Mucosa of rectum (tissue), 2 donors: ENCODE results near the gene NSRP1.

Experiments used
- H3K27ac ChIP-seq, 2 donors: one replicate each; pipeline ENCODE4 v1.7.0; 2013; ENCODE audit warnings: inconsistent platforms in 2 of 2, low read depth in 2 of 2, low read length in 2 of 2
- H3K27me3 ChIP-seq, 2 donors: one replicate each; pipeline ENCODE4 v1.7.0; 2013; ENCODE audit warnings: low read length in 2 of 2; ENCODE audit not compliant: control insufficient read depth in 2 of 2, insufficient read depth in 2 of 2
- H3K36me3 ChIP-seq, 2 donors: one replicate each; pipeline ENCODE4 v1.7.0; 2013; ENCODE audit warnings: low read length in 2 of 2; ENCODE audit not compliant: control insufficient read depth in 2 of 2, insufficient read depth in 2 of 2
- H3K4me1 ChIP-seq, 2 donors: one replicate each; pipeline ENCODE4 v1.7.0; 2013; ENCODE audit warnings: low read length in 2 of 2, mild to moderate bottlenecking in 1 of 2; ENCODE audit not compliant: control insufficient read depth in 2 of 2, insufficient read depth in 2 of 2
- H3K4me3 ChIP-seq, 2 donors: one replicate each; pipeline ENCODE4 v1.7.0; 2013; ENCODE audit warnings: low read length in 2 of 2
- H3K9ac ChIP-seq, 2 donors: one replicate each; pipeline ENCODE4 v1.7.0; 2013; ENCODE audit warnings: low read length in 2 of 2, low read depth in 1 of 2, mild to moderate bottlenecking in 1 of 2
- H3K9me3 ChIP-seq, 2 donors: one replicate each; pipeline ENCODE4 v1.7.0; 2013; ENCODE audit warnings: low read length in 2 of 2; ENCODE audit not compliant: control insufficient read depth in 2 of 2
- donor health status: healthy.
- donor health status: Normal muscosa, but diverticular disease.

NSRP1 gene

GRCh38 chr17:30217746-30218245, 101.2 kb downstream of the NSRP1 start:
- H3K4me1 ChIP-seq = peaks cover 0 to 3% of the 10 kb centered on the region in 2 donors
- H3K9me3 ChIP-seq = no peaks in the 10 kb centered on the region
- no peak overlapping the region for H3K9ac ChIP-seq
- no peak overlapping the region for H3K4me3 ChIP-seq
- H3K36me3 ChIP-seq = no peaks in the 10 kb centered on the region
- H3K27me3 ChIP-seq = no peaks in the 10 kb centered on the region
- H3K27ac ChIP-seq = no peak overlapping the region

GRCh38 chr17:30218799-30219198, 102.2 kb downstream of the NSRP1 start:
- Histone ChIP-seq H3K9ac (no peak overlapping the region), H3K4me1 (peaks cover 2 to 8% of the 10 kb centered on the region in 2 donors), H3K9me3 (no peaks in the 10 kb centered on the region), H3K27me3 (no peaks in the 10 kb centered on the region), H3K36me3 (no peaks in the 10 kb centered on the region), H3K4me3 (no peak overlapping the region), H3K27ac (no peak overlapping the region)

GRCh38 chr17:30219315-30219714, 102.7 kb downstream of the NSRP1 start:
- no peaks in the 10 kb centered on the region for H3K36me3 ChIP-seq
- peaks cover 2 to 8% of the 10 kb centered on the region in 2 donors for H3K4me1 ChIP-seq
- H3K4me3 ChIP-seq = no peak overlapping the region
- no peaks in the 10 kb centered on the region for H3K9me3 ChIP-seq
- no peak overlapping the region for H3K9ac ChIP-seq
- H3K27me3 ChIP-seq = no peaks in the 10 kb centered on the region
- no peak overlapping the region for H3K27ac ChIP-seq

GRCh38 chr17:30219833-30220232, 103.2 kb downstream of the NSRP1 start:
- H3K4me1 ChIP-seq = peaks cover 2 to 8% of the 10 kb centered on the region in 2 donors
- no peak overlapping the region for H3K27ac ChIP-seq
- no peak overlapping the region for H3K9ac ChIP-seq
- H3K27me3 ChIP-seq = no peaks in the 10 kb centered on the region
- H3K4me3 ChIP-seq = no peak overlapping the region
- H3K9me3 ChIP-seq = no peaks in the 10 kb centered on the region
- no peaks in the 10 kb centered on the region for H3K36me3 ChIP-seq

GRCh38 chr17:30220414-30220813, 103.8 kb downstream of the NSRP1 start:
- Histone ChIP-seq H3K27me3 (no peaks in the 10 kb centered on the region), H3K4me3 (no peak overlapping the region), H3K27ac (no peak overlapping the region), H3K9ac (no peak overlapping the region), H3K36me3 (no peaks in the 10 kb centered on the region), H3K4me1 (peaks cover 2 to 8% of the 10 kb centered on the region in 2 donors), H3K9me3 (no peaks in the 10 kb centered on the region)

- Histone ChIP-seq H3K27ac (no peak overlapping the region), H3K9me3 (no peaks in the 10 kb centered on the region), H3K27me3 (no peaks in the 10 kb centered on the region), H3K36me3 (no peaks in the 10 kb centered on the region), H3K9ac (no peak overlapping the region), H3K4me3 (no peak overlapping the region), H3K4me1 (peaks cover 2 to 8% of the 10 kb centered on the region in 2 donors)
Observed at GRCh38 chr17:30221346-30221745, 104.7 kb downstream of the NSRP1 start.

GRCh38 chr17:30222251-30222650, 105.6 kb downstream of the NSRP1 start:
- H3K27ac ChIP-seq = no peak overlapping the region
- H3K4me1 ChIP-seq = peaks cover 2 to 8% of the 10 kb centered on the region in 2 donors

GRCh38 chr17:30222721-30223175, 106.1 kb downstream of the NSRP1 start:
- no peak overlapping the region for H3K9ac ChIP-seq
- H3K27ac ChIP-seq = no peak overlapping the region
- no peaks in the 10 kb centered on the region for H3K27me3 ChIP-seq
- no peak overlapping the region for H3K4me3 ChIP-seq
- H3K36me3 ChIP-seq = no peaks in the 10 kb centered on the region
- peaks cover 2 to 8% of the 10 kb centered on the region in 2 donors for H3K4me1 ChIP-seq
- H3K9me3 ChIP-seq = no peaks in the 10 kb centered on the region

More at GRCh38 chr17:30222251-30222650, 105.6 kb downstream of the NSRP1 start:
- no peak overlapping the region for H3K9ac ChIP-seq
- H3K9me3 ChIP-seq = no peaks in the 10 kb centered on the region
- no peaks in the 10 kb centered on the region for H3K36me3 ChIP-seq
- no peak overlapping the region for H3K4me3 ChIP-seq
- H3K27me3 ChIP-seq = no peaks in the 10 kb centered on the region

GRCh38 chr17:30224419-30224960, 107.9 kb downstream of the NSRP1 start:
- Histone ChIP-seq H3K4me1 (peaks cover 2 to 11% of the 10 kb centered on the region in 2 donors), H3K36me3 (no peaks in the 10 kb centered on the region), H3K4me3 (no peak overlapping the region), H3K9ac (no peak overlapping the region), H3K27me3 (no peaks in the 10 kb centered on the region), H3K27ac (no peak overlapping the region), H3K9me3 (no peaks in the 10 kb centered on the region)

GRCh38 chr17:30225112-30225511, 108.5 kb downstream of the NSRP1 start:
- Histone ChIP-seq H3K36me3 (no peaks in the 10 kb centered on the region), H3K9me3 (no peaks in the 10 kb centered on the region), H3K27me3 (no peaks in the 10 kb centered on the region), H3K9ac (no peak overlapping the region), H3K27ac (no peak overlapping the region), H3K4me3 (no peak overlapping the region), H3K4me1 (peaks cover 2 to 11% of the 10 kb centered on the region in 2 donors)
